Stimulated activated CD4-positive, alpha-beta T cell treated with anti-CD3 and anti-CD28 coated beads, Interleukin-2, amount 100 ng/mL, for 24 hours (primary cell): Measurements from ENCODE around the gene GPATCH8.
"Not testable (repeated sequence)": the region's sequence is repeated elsewhere in the genome, so short reads cannot be mapped to it uniquely, and the experiment has no call there.

Source experiments
- DNase-seq, 2 donors: peaks; one replicate each; pipeline ENCODE4 v3.0.0-alpha.2; 2020

Gene GPATCH8

DNA sequence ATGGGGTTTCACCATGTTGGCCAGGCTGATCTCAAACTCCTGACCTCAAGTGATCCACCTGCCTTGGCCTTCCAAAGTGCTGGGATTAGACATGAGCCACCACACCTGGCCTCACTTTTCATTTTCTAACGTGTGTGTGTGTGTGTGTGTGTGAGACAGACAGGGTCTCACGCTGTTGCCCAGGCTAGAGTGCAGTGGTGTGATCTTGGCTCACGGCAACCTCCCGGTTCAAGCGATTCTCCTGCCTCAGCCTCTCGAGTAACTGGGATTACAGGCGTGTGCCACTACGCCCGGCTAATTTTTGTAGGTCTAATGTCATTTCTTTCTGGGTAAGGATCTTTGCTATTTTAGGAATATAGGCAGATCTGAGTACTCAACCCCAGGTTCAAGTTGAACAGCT is 109.1 kb downstream of the GPATCH8 start:
- not testable (repeated sequence) for DNase-seq

DNA sequence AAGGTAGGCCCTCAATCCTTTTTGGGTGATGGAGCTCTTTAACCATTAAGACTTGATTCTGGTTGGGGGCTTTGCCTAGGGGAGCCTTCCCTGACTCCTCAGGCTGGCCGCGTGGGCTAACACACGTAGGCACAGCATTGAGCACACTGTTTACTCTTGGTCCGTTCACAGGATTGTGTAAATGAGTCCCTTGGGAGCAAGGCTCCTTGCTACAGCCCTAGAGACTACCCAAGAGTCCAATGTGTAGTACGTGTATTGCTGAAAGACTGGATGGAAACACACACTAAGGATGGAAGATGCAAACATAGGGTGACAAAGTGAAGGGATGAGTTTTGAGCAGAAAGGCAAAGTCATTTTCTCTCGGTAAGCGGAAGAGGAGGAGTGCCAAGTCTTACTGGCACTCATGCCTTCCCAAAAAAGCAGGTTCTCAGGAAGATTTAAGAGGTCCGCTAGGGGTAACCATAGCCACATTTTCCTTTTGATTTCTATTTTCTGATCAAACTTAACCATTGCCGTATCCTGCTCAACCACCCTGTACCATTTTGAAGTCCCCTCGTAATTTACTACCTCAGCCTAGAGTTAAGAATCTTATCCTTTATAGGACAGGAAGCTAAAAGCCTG is 112.8 kb downstream of the GPATCH8 start:
- DNase-seq: no peak

DNA sequence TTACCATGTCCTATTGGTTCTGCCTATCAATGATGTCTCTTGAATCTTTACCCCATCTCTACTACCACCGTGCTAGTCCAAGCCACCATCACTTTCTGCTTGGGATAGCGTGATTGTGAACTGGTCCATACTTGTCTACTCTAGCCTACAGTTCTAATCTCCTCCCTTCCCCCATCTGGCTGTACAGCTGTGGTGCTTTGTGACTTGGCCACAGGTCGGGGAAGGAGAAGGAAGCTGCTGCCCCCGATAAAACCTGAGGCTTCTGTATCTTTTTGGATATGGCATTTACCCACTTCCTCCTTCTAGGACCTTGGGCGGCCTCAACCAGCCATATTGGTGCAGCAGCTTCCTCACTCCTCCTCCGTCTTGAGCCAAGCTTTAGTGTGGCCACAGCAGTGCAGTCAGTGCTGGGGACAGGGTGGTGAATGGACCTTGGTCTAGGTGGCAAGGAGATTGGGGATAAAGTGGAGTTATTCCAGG is 113.4 kb downstream of the GPATCH8 start:
- DNase-seq: no peak

DNA sequence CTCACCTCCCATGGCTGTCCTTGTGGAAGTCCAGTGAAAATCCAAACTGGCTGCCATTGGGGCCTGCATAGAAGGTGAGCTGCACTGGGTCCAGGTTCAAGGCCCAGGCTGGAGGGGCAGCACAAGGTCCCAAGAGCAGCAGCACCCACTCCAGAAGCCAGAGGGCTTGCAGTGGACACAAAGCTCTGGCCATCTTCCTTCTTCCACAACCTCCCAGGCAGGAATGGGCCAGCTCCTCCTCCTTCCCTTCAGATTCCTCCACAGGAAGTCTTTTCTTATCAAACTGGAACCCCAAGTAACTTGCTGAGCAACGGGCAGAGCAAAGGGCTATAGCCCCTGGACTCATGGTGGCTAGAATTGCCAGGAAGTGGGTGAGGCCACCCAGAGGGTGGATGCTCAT is 113.9 kb downstream of the GPATCH8 start, which contains the start of gene ITGA2B:
TSS of gene ITGA2B (minus strand) at position 369 of the 400 bp plus-strand sequence. CDS start at position 193, 176 bp downstream.
- DNase-seq: no peak

DNA sequence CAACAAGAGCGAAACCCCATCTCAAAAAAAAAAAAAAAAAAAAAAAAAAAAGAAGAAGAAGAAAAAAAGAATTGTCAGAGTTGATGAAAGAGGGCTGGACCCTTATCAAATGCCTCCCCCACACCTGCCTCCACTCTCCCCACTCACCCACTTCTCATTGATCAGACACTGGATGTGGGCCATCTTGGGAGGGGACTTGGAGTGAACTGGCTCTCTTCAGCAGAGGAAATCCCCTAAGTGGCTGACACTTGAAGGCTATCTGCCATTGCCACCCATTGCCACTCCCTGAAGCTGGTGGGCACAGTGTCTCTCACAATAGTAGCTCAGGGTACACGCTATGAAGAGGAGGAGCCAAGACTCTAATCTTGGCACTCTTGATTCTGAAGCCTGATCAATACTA is 115.4 kb downstream of the GPATCH8 start:
- DNase-seq: no peak

DNA sequence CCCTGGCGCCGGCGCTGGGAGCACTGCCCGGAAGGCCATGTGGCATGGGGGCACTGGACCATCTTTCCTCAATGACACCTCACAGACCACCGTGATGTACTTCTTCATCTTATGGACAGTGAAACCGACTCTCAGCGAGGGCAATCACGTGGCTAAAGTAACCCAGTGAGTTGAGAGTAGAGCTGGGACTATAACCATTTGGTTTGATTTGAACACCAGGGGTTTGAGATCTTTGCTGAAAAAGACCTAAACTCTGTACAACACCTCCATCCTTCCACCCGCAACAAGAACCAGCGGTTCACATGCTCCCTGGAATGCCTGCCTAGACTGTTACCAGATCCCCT is 117.1 kb downstream of the GPATCH8 start:
- no peak for DNase-seq

DNA sequence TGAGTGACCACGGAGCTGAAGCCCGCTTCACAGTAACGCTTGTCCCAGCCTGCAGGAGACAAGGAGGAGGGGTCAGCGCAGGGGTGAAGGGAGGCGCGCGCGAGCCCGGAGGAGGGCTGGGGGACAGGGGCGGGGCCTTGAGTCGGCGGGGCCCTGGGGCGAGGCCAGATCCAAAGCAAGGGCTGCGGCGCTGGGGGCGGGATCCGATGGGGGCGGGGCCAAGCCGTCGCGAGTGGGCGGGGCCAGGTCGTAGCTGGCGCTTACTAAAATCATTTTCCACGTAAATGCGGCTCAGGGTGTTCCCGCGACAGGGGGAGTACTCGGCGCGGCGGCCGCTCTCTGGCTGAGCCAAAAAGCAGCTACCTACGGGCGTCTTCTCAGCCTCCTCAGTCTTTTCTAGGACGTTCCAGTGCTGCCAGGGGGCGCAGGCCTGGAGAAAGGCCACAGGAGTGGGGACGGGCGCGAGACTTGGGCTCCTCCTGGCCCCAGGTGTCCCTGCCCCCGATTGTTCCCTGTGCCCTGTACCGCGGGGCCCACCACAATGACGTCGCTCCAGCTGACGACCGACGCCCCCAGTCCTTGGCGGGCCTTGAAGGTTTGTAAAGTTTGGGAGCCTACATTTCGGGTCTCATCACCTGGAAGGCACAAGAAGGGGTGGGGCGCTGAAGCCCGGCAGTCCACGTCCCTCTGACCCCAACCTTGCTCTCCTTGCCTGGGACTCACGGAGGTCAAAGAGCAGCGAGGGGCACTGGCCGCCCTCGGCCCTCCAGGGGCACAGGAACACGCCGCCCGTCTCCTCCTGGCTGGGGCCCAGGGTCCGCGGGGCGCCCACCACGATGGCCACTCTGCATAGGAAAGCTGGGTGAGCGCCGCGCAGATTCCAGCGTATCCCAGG is 117.7 kb downstream of the GPATCH8 start:
- peak; percentile 87 to 90 for DNase-seq

DNA sequence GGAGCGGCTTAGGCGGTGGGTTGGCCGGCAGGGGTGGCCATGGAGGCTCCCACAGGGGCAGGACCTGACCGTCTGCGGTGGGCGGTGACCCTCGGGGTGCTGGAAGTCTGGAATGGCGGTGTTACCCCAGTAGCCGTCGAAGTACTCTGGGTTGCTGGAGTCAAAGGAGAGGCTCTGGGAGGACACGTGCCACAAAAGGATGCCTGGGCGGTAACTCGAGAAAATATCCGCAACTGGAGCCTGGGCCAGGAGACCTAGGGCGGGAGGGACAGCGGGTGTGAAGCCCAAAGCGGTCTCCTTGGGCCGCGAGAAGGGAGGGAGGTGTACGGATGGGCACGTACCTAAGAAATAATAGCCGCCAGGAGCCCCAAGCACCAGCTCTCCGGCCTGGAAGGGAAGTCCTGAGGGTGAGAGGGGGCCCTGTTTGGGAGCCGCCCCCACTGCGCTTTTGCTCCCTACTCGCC is 118.4 kb downstream of the GPATCH8 start:
- no peak for DNase-seq

DNA sequence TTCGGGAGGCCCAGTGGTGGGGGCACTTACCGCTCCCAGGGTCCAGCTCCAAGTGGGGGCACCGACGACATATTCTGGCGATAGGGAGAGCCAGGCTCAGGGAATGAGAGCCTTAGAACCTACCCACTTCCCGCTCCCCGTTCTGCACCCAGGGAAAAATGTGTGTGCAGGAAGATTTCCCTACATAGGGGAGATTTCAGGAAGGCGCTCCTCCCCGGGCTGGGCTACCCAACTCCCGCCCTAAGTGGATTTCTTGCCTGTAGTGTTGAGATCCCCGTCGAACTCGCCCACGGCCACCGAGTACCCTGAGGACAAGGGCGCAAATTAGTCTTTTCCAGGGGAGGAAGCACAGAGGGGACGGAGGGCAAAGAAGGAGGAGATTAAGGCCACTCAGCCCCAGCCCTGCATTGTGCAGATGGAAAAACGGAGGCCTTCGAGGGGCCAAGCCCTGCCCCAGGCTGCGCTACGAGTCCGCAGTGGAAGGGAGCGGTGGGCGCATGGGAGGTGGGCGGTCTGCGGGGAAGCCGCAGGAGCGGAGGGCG is 118.9 kb downstream of the GPATCH8 start:
- no peak for DNase-seq

DNA sequence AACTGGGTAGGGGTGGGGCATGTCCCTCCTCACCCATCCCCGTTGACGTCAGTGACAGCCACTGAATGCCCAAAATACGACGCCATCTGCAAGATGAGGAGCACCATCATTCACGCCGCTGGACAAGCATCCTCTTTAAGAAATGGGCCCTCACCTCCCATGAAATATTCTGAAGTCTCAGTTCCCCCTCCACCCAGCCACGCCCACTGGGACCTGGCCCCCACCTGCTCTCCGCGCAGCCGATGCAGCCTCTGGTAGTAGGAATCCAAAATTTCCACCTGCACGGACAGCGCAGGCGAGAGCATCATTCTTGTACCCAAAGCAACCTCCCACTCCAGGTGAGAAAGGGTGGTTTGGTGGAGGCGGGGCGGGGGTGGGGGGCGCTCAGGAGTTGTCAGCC is 119.3 kb downstream of the GPATCH8 start:
- no peak for DNase-seq

DNA sequence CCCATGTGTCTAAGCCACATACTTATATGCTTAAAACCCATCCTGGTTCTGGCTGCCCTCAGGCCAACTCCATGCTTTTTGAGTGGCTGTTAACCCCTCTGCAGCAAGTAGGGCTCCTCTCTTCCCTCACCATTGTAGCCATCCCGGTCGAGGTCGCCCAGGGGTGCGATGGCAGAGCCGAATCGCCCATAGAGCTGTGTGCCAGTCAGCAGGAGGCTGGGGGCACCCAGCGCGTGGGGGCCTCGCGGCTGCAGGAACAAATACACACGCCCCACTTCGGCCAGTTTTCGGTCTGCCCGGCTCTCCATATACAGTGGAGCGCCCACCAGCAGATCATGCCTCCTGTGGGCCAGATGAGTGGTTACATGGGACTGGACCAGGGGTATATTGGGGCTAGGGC is 119.8 kb downstream of the GPATCH8 start:
- no peak for DNase-seq

DNA sequence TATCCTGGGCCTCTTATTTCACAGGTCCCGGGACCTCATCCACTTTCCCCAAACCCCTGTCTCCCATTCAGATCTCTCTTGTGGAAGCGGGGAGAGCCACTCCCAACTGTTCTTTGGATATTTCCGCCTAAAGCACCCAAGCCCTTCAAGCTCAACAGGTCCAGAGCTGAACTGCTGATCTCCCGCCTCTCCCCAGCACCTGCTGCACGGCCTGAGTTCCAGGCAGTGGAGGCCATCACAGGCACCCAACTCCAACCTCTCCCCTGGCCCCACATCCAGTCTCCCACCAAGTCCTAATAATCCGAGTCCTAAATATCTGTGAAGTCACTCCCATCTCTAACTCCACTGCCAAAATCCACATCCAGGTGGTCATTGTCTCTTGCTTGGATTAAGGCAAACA is 120.3 kb downstream of the GPATCH8 start:
- DNase-seq: no peak

DNA sequence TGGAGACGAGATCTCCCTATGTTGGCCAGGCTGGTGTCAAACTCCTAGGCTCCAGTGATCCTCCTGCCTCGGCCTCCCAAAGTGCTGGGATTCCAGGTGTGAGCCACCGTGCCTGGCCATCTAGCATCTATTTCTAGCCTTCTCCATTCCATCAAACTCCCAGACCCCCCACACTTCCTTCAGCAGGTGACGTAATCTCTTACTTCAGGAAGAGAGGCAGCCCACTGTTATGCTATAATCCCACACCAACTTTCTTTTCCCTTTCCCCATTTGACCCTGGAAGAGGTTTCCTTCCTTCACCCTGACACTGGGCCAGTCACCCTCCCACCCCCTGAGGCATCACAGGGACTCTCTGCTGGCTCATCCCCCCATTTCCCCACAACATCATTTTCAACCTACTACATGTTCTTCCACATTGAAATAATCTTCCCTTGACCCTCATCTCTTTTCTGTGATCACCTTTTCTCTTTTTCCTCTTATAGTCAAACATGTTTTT is 121.3 kb downstream of the GPATCH8 start:
- DNase-seq: no peak

DNA sequence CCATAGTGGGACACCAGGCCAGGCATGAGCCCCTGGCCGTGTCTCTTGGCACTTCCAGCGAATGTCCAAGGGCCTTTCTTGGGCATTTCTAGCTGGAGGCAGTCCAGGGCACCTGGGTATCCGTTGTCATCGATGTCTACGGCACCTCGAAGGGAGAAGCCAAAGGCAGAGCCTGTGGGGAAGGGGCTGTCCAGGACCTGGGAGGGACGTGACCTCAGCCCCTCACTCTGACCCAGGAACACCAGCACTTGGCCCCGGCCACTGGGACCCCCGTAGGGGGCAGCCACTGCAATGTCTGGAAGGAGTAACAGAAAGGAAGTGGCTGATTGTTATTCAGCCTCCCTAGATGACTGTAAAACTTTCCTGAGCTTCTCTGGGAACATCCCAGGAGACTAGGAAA is 122.4 kb downstream of the GPATCH8 start:
- no peak for DNase-seq

DNA sequence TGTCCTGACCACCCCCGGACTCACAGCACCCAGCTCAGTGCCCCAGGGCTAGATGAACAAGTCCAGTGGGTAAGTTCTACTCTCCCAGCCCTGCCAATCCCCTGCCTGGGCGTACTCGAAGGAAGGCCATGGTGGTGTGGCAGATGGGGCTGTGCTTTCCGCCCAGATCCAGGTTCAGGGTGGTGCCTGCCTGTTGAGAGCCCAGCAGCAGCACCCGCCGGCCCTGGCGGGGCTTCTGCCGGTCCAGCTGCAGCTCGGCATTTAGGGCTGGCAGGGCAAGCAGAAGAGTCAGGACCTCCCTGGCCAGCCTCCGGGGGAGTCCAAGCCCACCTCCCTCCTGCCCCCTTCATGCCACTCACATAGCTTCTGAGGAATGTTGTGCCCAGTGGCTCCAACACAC is 123.3 kb downstream of the GPATCH8 start:
- no peak for DNase-seq

DNA sequence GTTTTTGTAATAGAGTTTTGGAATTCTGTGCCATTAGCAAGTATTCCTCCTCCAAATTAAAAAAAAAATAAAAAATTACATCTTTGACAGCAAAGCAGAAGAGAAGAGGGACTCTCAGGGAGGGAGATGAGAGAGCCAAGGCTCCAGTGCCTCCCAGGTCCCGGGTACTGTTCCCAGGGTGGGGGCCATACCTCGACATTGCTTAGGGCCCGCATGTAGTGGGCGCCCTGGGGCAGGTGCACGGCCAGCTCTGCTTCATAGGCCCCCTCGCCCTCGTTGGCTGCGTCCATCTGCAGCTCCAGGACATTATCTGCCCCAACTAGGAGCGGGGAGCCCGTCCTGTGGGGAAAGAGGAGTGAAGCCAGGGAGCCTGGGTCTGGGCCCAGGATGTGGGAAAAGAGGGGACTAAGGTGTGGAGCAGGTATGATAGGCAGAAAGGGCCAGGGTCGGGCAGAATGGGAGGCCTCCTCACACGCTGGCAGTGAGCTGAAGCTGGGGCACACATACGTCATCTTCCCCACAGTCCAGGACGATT is 125.0 kb downstream of the GPATCH8 start:
- no peak for DNase-seq

DNA sequence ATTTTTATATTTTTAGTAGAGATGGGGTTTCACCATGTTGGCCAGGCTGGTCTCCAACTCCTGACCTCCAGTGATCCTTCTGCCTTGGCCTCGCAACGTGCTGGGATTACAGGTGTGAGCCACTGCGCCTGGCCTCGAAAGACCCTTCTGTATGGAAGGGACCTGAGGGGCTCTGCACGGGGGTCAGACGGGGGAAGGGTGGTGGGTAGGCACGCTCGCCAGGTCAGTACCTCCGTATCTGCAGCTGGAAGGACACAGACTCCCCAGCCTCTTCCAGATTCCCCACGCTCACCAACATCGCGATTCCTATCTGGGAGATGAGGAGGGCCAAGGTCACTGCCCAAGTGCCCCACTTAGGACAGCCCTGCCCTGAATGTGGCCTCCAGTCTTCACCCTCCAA is 126.4 kb downstream of the GPATCH8 start:
- no peak for DNase-seq

DNA sequence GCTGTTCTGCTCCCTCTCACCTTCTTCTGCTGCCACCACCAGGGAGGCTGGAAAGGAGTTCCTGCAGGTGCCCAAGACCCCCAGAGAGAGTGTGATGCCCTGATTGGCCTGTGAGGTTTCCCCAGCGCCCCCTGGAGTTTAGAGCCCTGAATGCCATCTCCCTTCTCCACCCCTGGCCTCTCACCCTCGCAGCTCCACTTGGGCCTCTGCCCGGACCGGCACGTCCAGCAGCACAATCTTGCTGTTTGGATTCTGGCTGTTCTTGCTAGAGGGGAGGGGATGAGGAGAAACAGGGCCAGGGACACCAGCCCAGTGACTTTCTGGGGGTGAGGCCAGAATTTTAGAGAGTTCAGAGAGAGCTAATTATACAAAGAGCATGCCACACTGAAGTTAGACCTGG is 127.1 kb downstream of the GPATCH8 start:
- peak in 1 of 2 donors; percentile 33 for DNase-seq

DNA sequence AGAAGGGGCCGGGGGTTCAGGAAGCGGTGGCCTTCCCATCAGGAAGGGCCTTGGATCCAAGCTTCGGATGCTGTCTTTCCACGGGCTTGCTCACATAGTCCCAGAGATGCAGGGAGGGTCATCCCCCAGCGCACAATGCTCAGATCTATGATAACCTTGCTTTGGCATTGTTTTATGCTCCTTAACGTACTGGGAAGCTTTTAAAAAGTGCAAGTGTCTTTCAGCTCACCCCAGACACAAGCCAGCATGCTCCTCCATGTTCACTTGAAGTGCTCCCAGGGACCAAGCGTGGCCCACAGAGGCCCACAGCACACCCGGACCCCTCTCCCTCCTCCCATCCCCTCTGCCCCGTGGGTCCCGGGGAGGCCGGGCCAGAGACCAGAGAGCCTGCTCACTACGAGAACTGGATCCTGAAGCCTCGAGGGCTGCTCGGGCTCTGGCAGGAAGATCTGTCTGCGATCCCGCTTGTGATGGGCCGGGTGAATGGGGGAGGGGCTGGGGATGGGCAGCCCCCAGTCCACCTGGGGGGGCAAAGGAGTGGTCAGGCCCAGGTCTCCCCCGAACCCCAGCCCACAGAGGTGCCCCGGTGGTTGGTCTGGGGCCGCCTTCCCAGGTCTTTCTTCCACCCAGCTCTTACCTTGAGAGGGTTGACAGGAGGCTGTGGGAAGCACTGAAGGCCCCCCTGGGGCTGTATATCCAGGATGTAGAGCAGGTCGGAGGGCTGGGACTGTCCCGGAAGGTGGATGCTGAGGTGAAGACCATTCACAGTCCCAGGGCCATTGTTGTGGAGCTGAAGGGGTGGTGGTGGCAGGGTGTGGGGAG is 127.8 kb downstream of the GPATCH8 start:
- DNase-seq: no peak

DNA sequence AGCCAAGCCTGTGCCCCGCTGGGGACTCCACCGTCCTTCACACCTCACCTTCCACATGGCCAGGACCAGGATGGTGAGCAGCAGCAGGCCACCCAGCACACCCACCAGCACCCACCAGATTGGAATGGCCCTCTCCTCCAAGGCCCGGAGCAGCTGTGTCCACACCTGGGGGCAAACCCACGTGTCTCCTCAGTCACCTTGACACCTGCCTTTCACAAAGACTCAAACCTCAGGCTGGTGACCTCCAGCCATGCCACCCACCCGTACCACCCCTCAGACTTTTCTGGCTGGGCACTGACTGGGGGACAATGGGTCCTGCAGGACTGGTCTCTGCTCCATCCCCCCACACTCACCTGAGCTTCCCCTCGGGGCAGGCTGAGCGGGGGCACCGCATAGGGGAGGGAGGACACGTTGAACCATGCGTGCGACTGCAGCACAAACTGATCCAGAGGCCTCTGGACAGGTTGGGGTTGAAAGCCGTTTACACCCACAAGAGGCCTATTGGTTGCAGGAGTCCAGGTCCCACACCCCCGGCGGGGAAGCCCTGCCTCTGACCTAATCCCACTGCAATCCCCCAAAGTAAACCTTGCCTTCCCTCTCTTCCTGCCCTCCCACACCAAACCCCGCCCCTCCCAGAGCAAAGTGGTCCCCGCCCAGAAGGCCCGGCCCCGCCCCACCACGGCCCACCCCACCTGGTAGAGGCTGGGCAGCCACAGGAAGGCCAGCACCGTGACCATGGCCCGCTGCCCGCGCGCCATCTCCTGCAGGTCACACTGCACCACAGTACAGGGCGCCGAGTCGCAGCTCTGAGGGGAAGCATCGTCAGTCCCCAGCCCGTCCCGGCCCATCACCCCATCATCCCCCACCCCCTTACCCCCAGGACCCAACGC is 128.7 kb downstream of the GPATCH8 start:
- no peak for DNase-seq

DNA sequence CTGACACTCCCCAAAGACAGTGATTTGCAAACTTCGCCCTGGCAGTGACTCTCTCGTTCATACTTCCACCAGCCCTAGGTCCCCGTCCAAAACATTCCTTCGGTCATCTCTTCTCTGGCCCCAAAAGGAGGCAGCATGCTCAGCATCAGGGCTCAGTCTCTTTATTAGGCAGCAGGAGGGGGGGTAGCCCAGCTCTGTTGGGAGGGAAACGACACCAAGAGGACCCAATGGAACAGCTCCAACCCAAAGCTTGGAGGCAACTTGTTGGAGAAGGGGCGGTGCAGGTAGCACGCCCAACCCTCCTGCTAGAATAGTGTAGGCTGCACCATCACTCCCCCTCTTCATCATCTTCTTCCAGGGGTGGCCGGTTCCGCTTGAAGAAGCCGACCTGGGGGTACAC is 131.2 kb downstream of the GPATCH8 start:
- DNase-seq: no peak
